NCI-H2227 (cell line): ENCODE results near the gene DOCK1.

ENCODE experiments used
- DNase-seq: peaks from one replicate; lab custom pipeline; 2025; ENCODE audit not compliant: unreplicated experiment; lab: John Stamatoyannopoulos, UW

DOCK1 gene

DNA sequence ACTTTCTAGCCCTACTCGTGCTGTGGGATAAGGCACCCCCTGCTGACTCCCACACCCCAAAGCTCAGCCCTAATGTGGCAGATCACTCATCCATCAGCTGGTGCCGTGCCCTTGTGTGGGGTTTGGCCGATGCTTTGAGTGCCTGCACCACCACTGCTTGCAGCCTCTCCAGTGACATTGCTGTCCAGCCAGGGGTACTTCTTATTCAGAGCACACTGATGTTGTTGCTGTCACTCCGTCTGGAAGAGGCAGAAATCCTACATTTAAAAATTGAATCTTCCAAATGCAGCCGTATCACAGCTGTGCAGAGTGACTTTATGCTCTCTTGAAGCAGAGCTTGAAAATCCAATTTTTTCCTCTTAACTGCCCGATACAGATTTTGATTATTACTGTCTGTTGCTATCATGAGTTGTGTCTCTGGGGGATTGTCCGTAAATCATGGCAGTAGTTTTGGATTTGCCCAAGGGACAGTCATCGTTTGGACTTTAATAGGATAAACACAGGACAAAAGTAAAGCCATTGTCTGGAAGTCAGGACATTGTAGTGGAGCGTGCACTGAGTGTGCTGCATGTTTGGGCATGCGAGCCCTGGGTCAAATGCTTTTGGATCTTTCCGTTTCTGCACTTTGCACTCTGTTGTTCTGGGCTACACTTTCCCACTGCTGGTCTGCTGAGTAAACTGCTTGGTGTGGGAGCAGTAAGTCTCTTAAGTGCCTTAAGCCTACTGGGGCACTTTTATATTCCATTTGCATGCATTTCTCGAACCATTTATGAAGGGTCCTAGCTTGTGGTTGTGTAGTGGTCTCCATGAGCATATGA, 128.2 kb downstream of the DOCK1 start:
- peak; percentile 49 for DNase-seq

DNA sequence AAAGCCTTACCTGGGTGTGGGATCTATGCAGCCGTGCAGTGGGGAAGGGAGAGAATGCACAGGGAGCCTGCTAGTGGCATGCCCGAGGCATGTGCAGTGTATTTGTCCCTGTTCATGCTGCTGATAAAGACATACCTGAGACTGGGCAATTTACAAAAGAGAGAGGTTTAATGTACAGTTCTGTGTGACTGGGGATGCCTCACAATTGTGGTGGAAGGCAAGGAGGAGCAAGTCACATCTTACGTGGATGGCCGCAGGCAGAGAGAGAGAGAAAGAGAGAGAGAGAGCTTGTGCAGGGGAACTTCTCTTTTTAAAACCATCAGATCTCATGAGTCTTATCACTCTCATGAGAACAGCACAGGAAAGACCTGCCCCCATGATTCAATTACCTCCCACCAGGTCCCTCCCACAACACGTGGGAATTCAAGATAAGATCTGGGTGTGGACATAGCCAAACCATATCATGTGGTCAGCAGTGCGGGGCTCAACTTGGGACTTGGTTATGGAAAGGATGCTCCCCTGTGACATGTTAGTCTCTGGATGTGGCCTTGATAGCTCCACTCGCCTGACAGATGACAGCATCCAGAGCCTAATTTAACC, 128.9 kb downstream of the DOCK1 start:
- DNase-seq = no peak

DNA sequence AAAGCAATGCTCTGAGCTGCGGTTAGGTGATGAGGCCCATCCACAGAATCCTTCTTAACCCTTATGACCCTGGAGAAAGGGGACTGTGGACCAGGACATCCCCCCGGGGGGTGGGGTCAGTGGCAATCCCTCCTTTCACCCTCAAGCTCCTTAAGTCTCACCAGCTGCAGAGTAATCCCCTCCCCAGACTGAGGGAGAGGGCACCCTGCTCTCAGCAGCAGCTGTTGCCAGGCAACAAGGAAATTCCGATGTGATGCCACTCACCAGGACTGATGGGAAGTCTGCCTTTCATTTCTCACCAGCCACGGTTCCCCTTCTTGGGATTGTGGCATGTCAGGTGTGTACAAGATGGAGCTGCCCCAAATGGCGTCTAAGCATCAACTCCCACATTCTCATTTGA, 129.6 kb downstream of the DOCK1 start:
- peak; percentile 8 for DNase-seq

DNA sequence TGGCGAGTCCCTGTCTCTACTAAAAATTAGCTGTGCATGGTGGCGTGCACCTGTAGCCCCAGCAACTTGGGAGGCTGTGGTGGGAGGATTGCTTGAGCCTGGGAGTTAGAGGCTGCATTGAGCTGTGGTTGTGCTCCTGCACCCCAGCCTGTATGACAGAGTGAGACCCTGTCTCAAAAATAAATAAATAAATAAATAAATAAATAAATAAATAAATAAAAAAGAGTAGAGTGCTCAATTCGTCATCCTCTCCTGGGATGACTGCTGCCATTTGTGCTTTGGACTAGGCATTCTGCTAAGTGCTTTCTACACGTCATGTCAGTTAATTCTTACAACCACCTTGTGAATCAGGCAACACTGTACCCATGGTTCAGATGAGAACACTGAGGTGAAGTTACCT, 130.6 kb downstream of the DOCK1 start:
- no peak for DNase-seq

DNA sequence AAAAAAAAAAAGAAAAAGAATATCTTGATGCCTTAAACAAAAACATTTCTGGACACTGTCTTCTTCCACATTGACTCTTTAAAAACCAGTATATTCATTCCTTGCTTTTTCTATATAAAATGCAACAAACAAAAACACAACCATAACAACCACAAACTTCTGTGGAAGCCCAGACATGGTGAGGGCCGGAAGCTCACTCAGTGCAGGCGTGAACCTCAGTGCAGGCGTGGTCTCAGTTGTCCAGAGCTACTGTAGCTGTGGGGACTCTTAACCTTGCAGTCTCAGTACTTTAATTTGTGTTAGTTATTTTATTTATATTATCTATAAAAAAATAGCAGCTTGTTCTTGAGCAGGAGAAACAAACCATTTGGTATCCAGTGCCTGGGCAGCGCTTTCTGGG, 131.8 kb downstream of the DOCK1 start:
- no peak for DNase-seq

DNA sequence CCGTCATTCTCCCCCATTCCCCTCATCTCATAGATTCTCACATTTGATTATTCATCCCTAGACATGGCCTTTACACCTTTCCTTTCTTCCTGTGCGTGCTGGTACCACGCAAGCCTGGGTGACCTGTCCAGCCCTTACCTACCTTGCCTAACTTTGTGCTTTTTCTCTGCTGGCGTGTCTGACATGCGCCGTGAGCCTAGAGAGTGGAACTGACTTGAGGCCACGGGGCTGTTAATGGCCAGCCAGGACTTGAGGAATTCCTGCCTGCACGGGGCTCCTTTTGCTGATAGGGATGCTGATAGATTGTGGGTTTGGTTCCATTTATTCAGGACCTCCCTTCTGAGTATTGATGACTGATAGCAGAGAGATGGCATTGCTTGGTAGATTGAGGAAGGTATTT, 134.2 kb downstream of the DOCK1 start:
- no peak for DNase-seq

DNA sequence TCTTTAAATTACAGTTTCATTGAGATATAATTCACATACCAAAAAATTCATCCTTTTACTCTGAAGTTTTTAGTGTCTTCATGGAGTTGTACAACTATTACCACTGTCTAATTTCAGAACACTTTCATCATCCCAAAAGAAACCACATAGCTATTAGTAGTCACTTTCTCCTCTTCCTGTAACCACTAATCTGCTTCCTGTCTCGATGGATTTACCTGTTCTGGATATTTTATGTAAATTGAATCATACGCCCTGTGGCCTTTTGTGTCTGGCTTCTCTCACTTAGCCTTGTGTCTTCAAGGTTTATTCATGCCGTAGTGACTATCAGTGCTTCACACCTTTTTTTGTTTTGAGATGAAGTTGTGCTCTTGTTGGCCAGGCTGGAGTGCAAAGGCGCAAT, 135.5 kb downstream of the DOCK1 start:
- no peak for DNase-seq

DNA sequence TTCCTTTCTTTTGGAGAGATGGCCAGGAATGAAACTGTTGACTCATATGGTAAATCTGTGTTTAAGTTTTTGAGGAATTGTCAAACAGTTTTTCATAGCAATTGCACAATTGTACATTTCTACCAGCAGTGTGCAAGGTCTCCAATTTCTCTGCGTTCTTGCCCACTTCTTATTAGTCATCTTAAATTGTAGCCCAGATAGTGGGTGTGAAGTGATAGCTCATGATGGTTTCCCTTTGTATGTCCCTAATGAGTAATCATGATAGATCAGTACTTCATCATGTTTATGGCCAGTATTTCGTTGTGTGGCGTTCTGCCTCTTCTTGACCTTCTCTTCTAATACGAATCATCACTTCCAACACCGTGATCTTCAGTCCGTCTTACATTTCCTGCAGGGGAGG, 136.3 kb downstream of the DOCK1 start:
- no peak for DNase-seq

DNA sequence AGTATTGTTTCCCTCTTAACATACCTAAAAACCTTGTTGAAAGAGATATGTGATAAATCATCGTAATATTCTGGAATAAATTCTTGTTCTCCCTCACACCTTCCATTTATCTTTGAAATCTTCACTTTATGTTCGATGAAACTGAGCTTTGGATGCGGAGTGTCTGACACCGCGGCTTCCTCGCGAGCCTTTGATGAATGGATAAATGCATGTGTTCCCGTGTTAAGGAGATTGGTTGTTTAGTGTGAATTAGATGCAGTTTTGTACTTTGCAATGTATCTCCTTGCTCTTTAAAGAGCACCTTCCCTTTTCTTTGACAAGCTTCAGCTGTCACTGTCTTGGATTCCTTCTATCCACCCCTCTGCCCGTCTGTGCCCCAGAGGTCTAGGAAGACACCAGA, 138.1 kb downstream of the DOCK1 start:
- DNase-seq = no peak

DNA sequence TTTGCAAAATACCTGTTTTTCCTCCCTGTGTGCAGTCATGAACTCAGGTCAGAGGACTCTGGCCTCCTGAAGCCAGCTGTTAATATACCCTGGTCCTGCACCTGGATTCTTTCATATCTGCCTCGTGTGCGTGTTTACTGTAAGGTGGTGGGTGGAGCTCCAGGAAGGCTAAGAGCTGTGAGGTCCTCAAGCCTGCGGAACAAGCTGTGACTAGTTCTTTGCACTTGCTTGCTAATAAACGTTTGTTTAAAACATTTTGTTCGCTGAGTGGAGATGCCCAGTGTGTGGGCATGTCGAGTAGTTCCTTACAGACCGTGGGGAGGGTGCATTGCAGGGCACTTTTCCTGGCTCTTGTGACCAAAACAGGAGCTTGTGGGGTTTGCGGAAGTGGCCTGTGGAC, 139.0 kb downstream of the DOCK1 start:
- DNase-seq = no peak

DNA sequence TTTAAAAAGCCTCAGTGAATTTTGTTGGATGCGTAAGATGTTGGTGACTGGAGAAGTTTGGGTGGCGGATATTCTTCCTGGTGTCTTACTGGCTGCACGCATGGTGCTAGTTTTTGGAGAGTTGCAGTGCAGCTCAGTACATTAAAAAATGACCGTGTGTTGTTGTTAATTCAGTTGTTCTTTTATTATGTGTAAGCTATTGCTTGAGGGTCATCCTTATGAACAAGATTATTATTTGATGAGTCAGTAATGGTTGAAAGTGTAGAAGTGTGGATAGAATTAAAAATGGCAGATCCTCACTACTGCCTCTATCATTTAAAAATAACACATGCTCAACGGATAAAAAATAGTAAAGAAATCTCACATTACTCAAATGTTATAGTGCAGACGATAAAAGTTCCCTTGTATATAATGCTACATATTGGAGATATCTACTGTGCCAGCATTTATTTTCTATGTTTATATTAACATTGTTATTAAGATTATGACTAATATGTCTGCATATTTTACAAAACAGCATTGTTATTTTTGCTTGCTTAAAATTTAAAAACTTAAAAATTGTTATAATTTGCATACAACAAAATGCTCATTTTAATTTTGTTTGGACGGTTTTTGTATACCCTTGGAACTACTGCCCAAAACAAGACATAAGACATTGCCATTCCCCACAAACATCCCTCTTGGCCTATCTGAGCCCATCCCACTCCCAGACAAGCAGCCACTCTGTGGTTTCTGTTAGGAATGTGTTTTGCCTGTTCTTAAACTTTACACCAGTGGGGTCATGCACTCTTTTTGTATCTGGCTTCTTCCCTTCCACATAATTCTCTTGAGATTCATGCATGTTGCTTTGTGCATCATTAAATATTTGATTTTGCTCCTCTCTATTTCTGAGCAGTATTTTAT, 142.0 kb downstream of the DOCK1 start:
- DNase-seq = no peak

DNA sequence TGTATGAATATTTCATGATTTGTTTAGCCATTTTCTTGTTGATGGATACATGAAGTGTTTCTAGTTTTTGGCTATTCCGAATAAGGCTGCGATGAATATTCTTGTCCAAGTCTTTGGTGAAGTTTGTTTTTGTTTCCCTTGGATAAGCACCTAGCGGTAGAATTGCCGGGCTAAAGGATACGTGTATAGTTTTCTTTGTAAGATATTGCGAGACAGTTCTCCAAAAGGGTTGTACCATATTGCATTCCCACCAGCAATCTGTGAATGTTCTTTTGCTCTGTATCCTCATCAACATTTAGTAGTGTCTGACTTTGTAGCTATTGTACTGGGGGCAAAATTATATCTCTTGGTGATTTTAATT, 142.6 kb downstream of the DOCK1 start:
- no peak for DNase-seq

DNA sequence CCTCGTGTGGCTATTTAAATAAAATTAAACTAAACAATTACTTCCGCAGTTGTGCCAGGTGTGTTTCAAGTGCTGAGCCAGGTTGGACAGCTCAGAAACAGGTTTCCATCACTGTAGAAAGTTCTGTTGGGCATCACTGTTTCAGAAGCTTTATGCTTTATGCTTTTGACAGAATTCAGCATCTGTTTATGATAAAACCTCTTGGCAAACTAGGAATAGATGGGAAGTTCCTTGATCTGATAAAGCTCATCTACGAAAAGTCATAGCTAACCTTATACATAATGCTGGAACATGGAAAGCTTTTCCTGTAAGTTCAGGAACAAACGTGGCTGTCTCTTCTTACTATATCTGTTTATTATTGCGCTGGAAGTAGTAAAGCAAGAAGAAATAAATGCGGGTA, 143.4 kb downstream of the DOCK1 start:
- DNase-seq = no peak

DNA sequence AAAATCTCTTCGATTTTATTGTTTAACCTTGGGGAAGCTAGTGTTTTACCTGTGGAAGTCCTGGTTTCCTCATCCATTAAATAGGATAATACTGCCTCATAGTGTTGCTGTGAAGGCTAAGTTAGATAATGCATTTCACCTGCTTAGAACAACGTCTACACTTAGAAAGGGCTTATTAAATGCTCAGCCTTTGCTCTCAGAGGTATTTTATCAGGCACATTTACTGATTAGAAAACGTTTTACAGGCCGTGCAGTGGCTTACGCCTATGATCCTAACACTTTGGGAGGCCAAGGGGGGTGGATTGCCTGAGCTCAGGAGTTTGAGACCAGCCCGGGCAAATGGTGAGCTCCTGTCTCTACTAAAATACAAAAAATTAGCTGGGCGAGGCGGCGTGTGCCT, 146.8 kb downstream of the DOCK1 start:
- no peak for DNase-seq

DNA sequence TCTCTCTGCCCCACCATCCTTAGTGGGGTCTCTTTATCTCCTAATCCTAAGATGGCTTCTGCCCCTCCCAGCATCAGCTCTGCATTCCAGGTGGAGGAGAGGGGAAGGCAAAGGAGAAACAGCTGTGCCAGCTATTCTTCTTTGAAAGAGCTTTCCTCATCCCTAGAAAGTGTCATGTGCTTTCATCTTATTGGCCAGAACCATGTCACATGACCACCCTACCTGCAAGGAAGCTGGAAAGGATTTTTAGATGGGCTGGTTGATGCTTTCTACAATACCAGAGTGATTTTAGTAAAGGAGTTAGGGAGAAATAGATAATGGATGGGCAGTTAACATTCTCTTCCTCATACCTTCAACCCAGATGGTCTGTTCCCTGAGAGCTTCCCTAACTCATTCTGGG, 150.0 kb downstream of the DOCK1 start:
- no peak for DNase-seq

DNA sequence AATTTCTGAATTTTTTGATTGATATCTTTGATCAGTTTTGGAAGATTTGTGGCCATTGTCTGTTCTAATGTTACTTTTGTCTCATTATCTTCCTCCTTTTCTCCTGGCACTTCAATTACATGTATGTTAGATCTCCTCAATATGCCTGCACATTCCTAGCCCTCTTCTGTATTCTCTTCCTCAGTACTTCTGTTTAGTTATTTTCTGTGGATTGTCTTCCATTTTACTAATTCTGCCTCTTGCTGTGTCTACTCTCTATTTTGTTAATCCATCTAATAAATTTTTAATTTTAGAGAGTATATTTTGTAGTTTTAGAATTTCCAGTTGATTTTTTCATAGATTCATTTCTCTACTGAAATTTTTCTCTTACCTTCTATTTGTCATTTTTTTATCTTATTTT, 154.1 kb downstream of the DOCK1 start:
- no peak for DNase-seq

DNA sequence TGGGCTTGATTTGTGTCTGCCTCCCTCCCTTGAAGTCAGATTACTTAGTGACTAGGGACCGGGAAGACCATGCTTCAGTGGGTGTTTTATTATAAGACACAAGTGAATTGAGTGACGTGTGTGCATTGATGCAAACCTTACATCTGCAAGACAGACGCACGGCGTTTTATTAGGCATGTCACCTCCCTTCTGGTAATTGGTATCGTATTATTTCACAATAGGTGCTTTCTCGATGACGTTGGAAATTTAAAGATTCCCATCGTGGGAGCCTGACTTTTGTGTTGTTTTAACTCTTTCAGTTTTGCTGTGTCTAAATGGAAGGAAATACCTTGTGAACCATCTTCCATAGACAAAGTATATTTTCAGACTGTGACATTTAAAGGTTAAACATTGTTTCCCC, 158.5 kb downstream of the DOCK1 start:
- no peak for DNase-seq

DNA sequence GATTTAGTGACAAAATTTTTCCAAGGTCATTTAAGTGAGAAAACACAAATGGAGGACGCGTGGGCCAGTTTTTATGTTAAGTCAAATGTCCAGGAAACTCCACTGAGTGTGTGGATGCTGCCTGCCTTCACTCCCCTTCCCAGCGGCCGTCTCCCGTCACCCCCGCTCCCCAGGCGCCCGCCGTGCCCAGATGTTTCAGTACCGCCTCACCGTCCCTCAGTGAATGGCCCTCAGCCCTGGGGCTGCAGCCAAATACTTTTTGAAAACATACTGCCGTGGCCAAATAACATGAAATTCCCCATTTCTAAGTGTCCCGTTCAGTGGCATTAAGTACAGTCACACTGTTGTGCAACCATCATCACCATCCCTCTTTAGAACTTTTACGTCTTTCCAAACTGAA, 159.2 kb downstream of the DOCK1 start:
- DNase-seq = no peak

DNA sequence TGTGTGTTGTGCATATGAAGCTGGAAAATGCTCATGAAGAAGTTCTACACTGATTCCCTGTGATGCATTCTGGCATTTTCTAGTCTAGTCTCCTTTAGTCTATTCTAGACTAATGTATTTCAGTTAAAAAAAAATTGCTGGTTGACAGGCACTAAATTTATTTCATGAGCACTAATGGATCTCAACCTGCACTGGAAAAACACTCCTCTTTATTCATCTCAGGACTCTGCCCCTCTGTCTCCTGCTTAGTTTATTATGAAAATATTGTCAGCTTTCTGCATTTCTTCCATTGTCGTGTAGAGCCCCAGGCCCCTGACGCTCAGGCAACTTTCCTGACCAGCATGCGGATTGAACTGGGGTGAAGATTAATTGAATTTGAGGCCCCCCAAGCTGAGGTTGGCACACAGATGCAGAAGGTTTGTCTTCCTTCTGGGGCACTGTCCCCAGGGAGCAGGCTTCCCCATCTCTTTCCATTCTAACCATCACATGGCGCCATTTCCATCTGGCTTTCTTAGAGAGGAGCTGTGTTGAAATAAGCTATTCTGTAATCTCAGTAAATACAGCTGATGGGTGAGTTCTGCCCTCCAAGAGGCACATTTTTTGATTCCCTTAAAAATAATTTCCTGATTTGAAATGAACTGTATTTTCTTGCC, 162.4 kb downstream of the DOCK1 start:
- DNase-seq = no peak

DNA sequence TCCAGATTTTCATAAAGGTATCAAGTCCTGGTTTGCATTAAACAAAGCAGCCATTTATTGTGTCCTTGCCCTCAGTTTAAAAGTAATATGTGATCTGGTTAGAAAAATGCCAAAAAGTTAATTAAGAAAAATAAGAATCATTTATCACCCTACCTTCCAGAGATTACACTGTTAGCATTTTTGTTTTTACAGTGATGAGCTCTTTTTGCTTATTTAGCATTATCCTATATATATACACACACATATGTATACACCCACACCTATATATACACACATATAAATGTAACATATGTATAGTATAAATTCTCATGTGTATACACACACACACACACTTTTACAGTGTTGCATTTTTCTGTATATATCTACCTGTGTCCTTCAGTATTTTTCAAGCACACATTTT, 163.3 kb downstream of the DOCK1 start:
- no peak for DNase-seq

DNA sequence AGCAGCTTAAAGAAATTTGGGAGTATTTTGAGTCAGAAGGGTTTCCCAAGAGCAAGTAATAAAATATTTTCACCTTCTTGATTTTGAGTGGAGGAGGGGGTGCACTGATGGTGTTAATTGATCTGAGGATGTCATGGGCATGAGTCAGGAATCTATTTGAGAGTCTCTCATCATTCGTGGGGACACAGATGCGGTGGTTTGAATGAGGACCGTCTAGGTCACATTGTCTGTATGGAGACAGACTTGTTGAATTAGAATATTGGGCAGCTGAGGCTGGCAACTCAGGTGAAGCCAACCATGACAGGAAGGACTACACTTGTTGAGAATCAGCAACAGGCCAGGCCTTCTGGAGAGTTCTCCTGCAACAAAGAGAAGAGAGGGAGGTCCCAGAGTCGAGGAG, 164.2 kb downstream of the DOCK1 start:
- no peak for DNase-seq

DNA sequence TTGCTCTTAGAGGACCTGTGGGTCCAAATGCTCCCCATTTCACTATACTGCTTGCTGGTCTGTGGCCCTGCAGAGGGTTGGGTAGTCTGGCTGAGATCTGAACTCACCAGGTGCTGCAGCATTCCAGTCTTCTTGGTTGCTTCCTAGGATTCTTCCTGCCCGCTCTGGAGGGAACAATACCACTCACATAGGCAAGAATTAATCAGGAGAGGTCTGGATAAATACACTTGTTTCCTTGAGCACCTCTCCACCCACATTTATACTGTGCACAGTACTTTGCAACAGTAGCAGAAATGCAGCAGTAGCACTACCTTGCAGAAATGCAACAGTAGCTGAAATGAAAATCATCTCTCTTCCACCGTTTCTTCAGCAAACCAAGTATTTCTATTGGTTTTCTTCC, 165.9 kb downstream of the DOCK1 start:
- DNase-seq = no peak
